Measurements from ENCODE around the gene SLC66A1.

Gene SLC66A1

GRCh38 chr1:19306941-19307340, 5.2 kb upstream of the SLC66A1 start:
- no peak for DNase-seq

GRCh38 chr1:19307794-19308508, 4.2 kb upstream of the SLC66A1 start:
- DNase-seq: no peak

GRCh38 chr1:19308509-19308907, 3.6 kb upstream of the SLC66A1 start:
- DNase-seq: no peak

- no peak for DNase-seq
These were observed 2.9 kb upstream of the SLC66A1 start for GRCh38 chr1:19309123-19309813.

- DNase-seq: no peak
These were observed 2.1 kb upstream of the SLC66A1 start for GRCh38 chr1:19310061-19310460.

- DNase-seq: no peak
These were observed 1.2 kb upstream of the SLC66A1 start for GRCh38 chr1:19310720-19311502.

- no peak for DNase-seq
These were observed 609 bp upstream of the SLC66A1 start for GRCh38 chr1:19311503-19311930.

- DNase-seq: no peak
These were observed 883 bp downstream of the SLC66A1 start for GRCh38 chr1:19312782-19313635.

- DNase-seq: no peak
These were observed 1.5 kb downstream of the SLC66A1 start for GRCh38 chr1:19313636-19313959.

- no peak for DNase-seq
These were observed 2.1 kb downstream of the SLC66A1 start for GRCh38 chr1:19313961-19314882.

GRCh38 chr1:19315378-19316198, 3.5 kb downstream of the SLC66A1 start:
- no peak for DNase-seq

GRCh38 chr1:19317126-19317910, 5.2 kb downstream of the SLC66A1 start:
- no peak for DNase-seq

- no peak for DNase-seq
These were observed 7.1 kb downstream of the SLC66A1 start for GRCh38 chr1:19319196-19319595.

GRCh38 chr1:19321071-19321470, 8.9 kb downstream of the SLC66A1 start:
- no peak for DNase-seq

- DNase-seq: no peak
These were observed 10.4 kb downstream of the SLC66A1 start for GRCh38 chr1:19322481-19322880.

GRCh38 chr1:19323987-19324664, 12.0 kb downstream of the SLC66A1 start:
- no peak for DNase-seq

- no peak for DNase-seq
These were observed 12.5 kb downstream of the SLC66A1 start for GRCh38 chr1:19324665-19324990.

GRCh38 chr1:19325368-19325957, 13.3 kb downstream of the SLC66A1 start:
- no peak for DNase-seq

Measured in DMS153 (cell line).